Colonic mucosa (tissue), 4 donors: Measurements from ENCODE around the gene CCDC88C. TPM values are rescaled to one million over a fixed set of nuclear protein-coding genes. Genes with fewer than 3 reads are reported as not detected.

Source experiments
- DNase-seq: peaks from one replicate; pipeline ENCODE4 v3.0.0-alpha.2; 2020
- H3K27ac ChIP-seq: fragments of 200-600 bp; one replicate; pipeline ENCODE4 v1.8.0; 2021
- H3K27me3 ChIP-seq: fragments of 200-600 bp; one replicate; pipeline ENCODE4 v1.8.0; 2021
- H3K36me3 ChIP-seq: fragments of 200-600 bp; one replicate; pipeline ENCODE4 v1.8.0; 2021
- H3K4me1 ChIP-seq: fragments of 200-600 bp; one replicate; pipeline ENCODE4 v1.8.0; 2021; ENCODE audit warnings: mild to moderate bottlenecking
- H3K4me3 ChIP-seq: fragments of 200-600 bp; one replicate; pipeline ENCODE4 v1.8.0; 2021
- H3K9ac ChIP-seq, 2 donors: one replicate each; pipeline ENCODE4 v1.7.0; 2013; ENCODE audit warnings: control low read depth in 2 of 2, low read depth in 2 of 2, low read length in 2 of 2
- H3K9me3 ChIP-seq: fragments of 200-600 bp; one replicate; pipeline ENCODE4 v1.8.0; 2021
- CTCF ChIP-seq: fragments of 200-600 bp; IDR thresholded peaks from one replicate; pipeline ENCODE4 v1.8.0; 2022; ENCODE audit warnings: antibody characterized with exemption, mild to moderate bottlenecking
- intact Hi-C: fragments of 100-400 bp; cut with DNase I; formaldehyde crosslinking; loops from one replicate; pipeline ENCODE4 v1.14.1; 2022
- total RNA-seq, 2 donors: library from RNA; stranded (reverse); fragmentation: NEBNext Ultra II Directional in 1 of 2; extraction: Animal tissue kit (Norgen Biotek cat#: 25700) in 1 of 2; gene quantifications; one replicate each; pipeline ENCODE4 v1.2.1, GENCODE V29; 2021
- donor health status: healthy.
- donor health status: DM: no; HTN: no; CAD: no.
- donor health status: DM: no; HTN: no; CAD: no.

CCDC88C gene
- total RNA-seq, 2 donors from 2014 or later = 45.6 to 48.0 TPM

DNA sequence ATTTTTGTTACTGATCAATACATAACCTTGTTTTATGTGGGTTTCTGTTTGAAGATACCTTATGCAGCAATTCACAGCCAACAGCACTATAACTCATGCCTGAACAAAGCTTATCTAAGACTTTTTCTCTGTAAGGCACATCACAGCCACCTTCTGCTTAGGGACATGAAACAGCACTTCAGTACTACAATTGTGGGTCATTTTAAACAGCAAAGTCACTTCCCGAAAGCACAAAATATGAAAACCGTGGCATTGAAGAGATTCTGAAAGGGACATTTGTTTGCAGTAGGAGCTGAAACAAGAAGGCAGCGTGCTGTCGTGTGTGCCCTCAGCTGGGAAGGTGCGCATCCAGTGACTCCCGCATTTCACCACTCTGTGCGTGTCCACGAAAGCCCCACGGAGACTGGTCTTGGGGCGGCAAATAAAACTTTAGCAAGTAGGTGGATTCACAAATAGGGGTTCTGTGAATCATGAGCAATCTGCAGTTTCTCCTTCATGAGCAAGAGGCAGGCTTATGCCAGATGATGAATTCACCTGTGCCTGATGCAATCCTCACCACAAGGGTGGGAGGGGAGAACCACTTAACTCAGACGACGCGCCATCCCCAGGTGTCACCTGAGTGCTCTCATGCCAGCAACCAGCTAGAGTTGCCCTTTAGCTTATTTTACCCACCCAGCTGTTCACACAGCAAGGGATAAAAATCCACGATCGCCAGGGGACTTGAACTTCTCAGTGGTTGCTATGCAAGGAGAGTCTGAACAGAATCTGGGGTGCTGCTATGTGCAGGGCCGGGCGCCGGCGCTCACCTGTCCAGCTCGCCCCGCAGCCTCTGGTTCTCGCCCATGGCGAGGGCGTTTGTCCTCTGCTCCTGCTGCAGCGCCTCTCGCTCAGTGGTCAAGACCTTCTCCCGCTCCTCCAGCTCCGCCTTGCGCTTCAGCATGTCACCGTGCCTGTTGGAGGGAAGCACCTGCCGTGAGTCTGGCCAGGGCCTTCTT, 118.2 kb downstream of the CCDC88C start:
- peaks cover 11% of the 10 kb centered on the region for H3K36me3 ChIP-seq
- intact Hi-C loops = no loop called here

GRCh38 chr14:91298576-91298975, 119.0 kb downstream of the CCDC88C start:
- Histone ChIP-seq H3K27ac (no peak overlapping the region), H3K9ac (no peak overlapping the region), H3K9me3 (no peaks in the 10 kb centered on the region), H3K4me1 (no peaks in the 10 kb centered on the region), H3K4me3 (no peak overlapping the region), H3K36me3 (peaks cover 11% of the 10 kb centered on the region), H3K27me3 (no peaks in the 10 kb centered on the region)
- no peak for TF ChIP-seq CTCF
- intact Hi-C loops = no loop called here
- no peak for DNase-seq

More for the DNA sequence above, 118.2 kb downstream of the CCDC88C start:
- Histone ChIP-seq H3K9me3 (no peaks in the 10 kb centered on the region), H3K27me3 (no peaks in the 10 kb centered on the region), H3K4me1 (no peaks in the 10 kb centered on the region), H3K4me3 (no peak overlapping the region), H3K27ac (no peak overlapping the region), H3K9ac (no peak overlapping the region)
- TF ChIP-seq CTCF = no peak
- no peak for DNase-seq

GRCh38 chr14:91297081-91297711, 120.4 kb downstream of the CCDC88C start:
- H3K4me3 ChIP-seq = no peak overlapping the region
- intact Hi-C loops = no loop called here
- H3K9me3 ChIP-seq = no peaks in the 10 kb centered on the region
- TF ChIP-seq CTCF = no peak
- H3K9ac ChIP-seq = no peak overlapping the region
- no peak for DNase-seq
- no peaks in the 10 kb centered on the region for H3K4me1 ChIP-seq
- H3K27ac ChIP-seq = no peak overlapping the region
- no peaks in the 10 kb centered on the region for H3K27me3 ChIP-seq
- peaks cover 11% of the 10 kb centered on the region for H3K36me3 ChIP-seq

GRCh38 chr14:91295851-91296796, 121.5 kb downstream of the CCDC88C start:
- H3K27me3 ChIP-seq = no peaks in the 10 kb centered on the region
- no peak overlapping the region for H3K27ac ChIP-seq
- no peaks in the 10 kb centered on the region for H3K4me1 ChIP-seq
- H3K4me3 ChIP-seq = no peak overlapping the region
- H3K9me3 ChIP-seq = no peaks in the 10 kb centered on the region
- TF ChIP-seq CTCF = no peak
- peaks cover 11% of the 10 kb centered on the region for H3K36me3 ChIP-seq
- no peak for DNase-seq
- H3K9ac ChIP-seq = no peak overlapping the region
- intact Hi-C loops = no loop called here

DNA sequence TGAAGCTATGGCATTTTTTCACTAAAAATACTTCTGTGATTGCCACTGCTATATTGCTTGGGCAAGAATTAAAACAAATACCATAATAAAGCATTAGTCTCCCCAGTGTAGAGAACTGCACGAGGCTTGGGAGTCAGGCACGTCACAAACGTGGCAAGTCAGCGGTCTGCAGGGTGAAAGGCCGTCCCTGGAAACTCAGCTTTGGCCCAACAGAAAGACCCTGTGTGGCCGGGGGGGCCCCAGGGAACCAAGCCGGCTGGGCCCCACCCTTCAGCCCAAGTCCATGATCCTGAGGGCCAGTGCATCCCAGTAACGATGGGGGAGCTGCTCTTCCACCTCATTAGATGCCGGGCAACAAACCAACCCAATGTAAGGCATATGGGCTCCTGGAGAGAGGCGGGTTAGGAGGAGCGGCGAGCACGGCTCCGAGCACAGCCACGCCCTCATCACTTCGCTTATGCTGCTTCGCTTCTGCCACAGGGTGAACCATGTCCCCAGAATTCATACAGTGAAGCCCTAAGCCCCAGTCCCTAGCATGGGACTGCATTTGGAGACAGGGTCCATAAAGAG, 122.3 kb downstream of the CCDC88C start:
- Histone ChIP-seq H3K9ac (no peak overlapping the region), H3K4me3 (no peak overlapping the region), H3K27me3 (no peaks in the 10 kb centered on the region), H3K9me3 (no peaks in the 10 kb centered on the region), H3K36me3 (peaks cover 6% of the 10 kb centered on the region), H3K4me1 (no peaks in the 10 kb centered on the region), H3K27ac (no peak overlapping the region)
- intact Hi-C loops = no loop called here
- TF ChIP-seq CTCF = no peak
- DNase-seq = no peak
